AG08396 (cell line): ENCODE data around the gene ZNF581.

ENCODE experiments used
- DNase-seq: peaks from one replicate; pipeline ENCODE4 v3.0.0; 2012; ENCODE audit warnings: low spot score, mixed read lengths

The ZNF581 gene

GRCh38 chr19:55626350-55626749, 17.1 kb upstream of the ZNF581 start:
- DNase-seq, result no peak

GRCh38 chr19:55632463-55632834, 11.0 kb upstream of the ZNF581 start:
- DNase-seq, result peak; percentile 72

GRCh38 chr19:55633861-55634260, 9.6 kb upstream of the ZNF581 start:
- DNase-seq, result no peak

- no peak for DNase-seq
These were observed 8.1 kb upstream of the ZNF581 start for GRCh38 chr19:55635334-55635717.

GRCh38 chr19:55635856-55636440, 7.5 kb upstream of the ZNF581 start:
- no peak for DNase-seq

- no peak for DNase-seq
These were observed 6.7 kb upstream of the ZNF581 start for GRCh38 chr19:55636723-55637122.

GRCh38 chr19:55637534-55637933, 5.9 kb upstream of the ZNF581 start:
- DNase-seq, result no peak

GRCh38 chr19:55638864-55639359, 4.5 kb upstream of the ZNF581 start:
- no peak for DNase-seq

- peak; percentile 73 for DNase-seq
These were observed 3.3 kb upstream of the ZNF581 start for GRCh38 chr19:55640043-55640576.

- DNase-seq, result peak; percentile 86
These were observed 2.6 kb upstream of the ZNF581 start, which contains the start of gene ZNF580 for GRCh38 chr19:55640577-55641425. ZNF580 (plus strand) TSS chr19:55641002; CDS start chr19:55642509, 1,507 bp downstream.

GRCh38 chr19:55641426-55642152, 1.9 kb upstream of the ZNF581 start:
- DNase-seq, result no peak

- DNase-seq, result no peak
These were observed 1.1 kb upstream of the ZNF581 start for GRCh38 chr19:55642153-55643002.

GRCh38 chr19:55643887-55644176, 383 bp downstream of the ZNF581 start:
- no peak for DNase-seq

GRCh38 chr19:55644191-55644833, 863 bp downstream of the ZNF581 start:
- DNase-seq, result no peak

GRCh38 chr19:55644842-55645511, 1.5 kb downstream of the ZNF581 start:
- no peak for DNase-seq

- no peak for DNase-seq
These were observed 2.0 kb downstream of the ZNF581 start for GRCh38 chr19:55645512-55645881.

GRCh38 chr19:55646889-55647731, 3.7 kb downstream of the ZNF581 start:
- DNase-seq, result no peak

- peak; percentile 72 for DNase-seq
These were observed 4.5 kb downstream of the ZNF581 start, which contains the start of gene CCDC106 for GRCh38 chr19:55647732-55648584. CCDC106 (plus strand) TSS chr19:55648212; CDS start chr19:55649047, 835 bp downstream.
